Measurements from ENCODE around the gene DCPS.

DNA sequence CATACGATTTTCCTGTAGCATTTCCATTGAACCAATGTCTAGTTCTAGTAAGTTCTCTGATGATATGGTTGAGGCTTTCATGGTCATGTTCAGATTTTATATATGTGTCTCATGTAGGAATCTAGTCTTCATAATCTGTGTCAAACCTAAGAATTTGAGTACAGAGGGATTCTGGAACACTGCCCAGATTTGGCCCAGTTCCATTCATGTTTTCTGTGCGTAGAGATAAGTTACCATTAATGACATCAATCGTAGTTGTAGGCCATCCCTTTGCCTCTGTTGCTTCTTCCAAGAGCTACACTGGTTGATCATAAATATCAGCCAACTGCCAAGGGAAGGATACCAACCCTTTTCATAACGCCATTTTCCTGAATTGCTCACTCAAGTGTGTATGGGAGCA lies 74.9 kb downstream of the DCPS start:
- TF ChIP-seq, protein P1, sequence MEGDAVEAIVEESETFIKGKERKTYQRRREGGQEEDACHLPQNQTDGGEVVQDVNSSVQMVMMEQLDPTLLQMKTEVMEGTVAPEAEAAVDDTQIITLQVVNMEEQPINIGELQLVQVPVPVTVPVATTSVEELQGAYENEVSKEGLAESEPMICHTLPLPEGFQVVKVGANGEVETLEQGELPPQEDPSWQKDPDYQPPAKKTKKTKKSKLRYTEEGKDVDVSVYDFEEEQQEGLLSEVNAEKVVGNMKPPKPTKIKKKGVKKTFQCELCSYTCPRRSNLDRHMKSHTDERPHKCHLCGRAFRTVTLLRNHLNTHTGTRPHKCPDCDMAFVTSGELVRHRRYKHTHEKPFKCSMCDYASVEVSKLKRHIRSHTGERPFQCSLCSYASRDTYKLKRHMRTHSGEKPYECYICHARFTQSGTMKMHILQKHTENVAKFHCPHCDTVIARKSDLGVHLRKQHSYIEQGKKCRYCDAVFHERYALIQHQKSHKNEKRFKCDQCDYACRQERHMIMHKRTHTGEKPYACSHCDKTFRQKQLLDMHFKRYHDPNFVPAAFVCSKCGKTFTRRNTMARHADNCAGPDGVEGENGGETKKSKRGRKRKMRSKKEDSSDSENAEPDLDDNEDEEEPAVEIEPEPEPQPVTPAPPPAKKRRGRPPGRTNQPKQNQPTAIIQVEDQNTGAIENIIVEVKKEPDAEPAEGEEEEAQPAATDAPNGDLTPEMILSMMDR (IDR thresholded peaks at IDR 0.05 in 2 of 3, conservative IDR thresholded peaks at IDR 0.05 in 1 of 3; ENCODE audit: borderline replicate concordance in 1 of 3, insufficient read depth in 1 of 3, low read depth in 2 of 3, low read length in 2 of 3), result no peak
- TF ChIP-seq, protein P2, sequence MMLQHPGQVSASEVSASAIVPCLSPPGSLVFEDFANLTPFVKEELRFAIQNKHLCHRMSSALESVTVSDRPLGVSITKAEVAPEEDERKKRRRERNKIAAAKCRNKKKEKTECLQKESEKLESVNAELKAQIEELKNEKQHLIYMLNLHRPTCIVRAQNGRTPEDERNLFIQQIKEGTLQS (IDR thresholded peaks at IDR 0.05), result no peak
- TF ChIP-seq EZH2phosphoT487 (IDR thresholded peaks at IDR 0.05; ENCODE audit: borderline replicate concordance) (no peak), ZNF274 (IDR thresholded peaks at IDR 0.05; ENCODE audit: low read depth, low read length) (no peak), POLR2AphosphoS5 (IDR thresholded peaks at IDR 0.05; ENCODE audit: low read depth, low read length) (no peak)
